ENCODE measurements around the gene WDR81. TPM values are rescaled to one million over a fixed set of nuclear protein-coding genes. Genes with fewer than 3 reads are reported as not detected.

Gene WDR81
- total and polyA plus RNA-seq, 2 donors (not counting 3 experiments of a cell fraction or from before 2014, with no cell fraction given) = 10.4 to 17.3 TPM

- no peaks in the 10 kb centered on the region for H3K9me1 ChIP-seq (replicated peaks; ENCODE audit: control insufficient read depth, extremely low read depth, insufficient read depth, low read length)
- no peaks in the 10 kb centered on the region for H4K20me1 ChIP-seq (replicated peaks; ENCODE audit: control insufficient read depth, extremely low read depth, insufficient read depth, low read length)
- no peak for DNase-seq (ENCODE audit: low read depth, low spot score)
- no peak overlapping the region for H3K4me2 ChIP-seq (ENCODE audit: insufficient read depth, low read length)
- no peak overlapping the region for H3K9ac ChIP-seq (replicated peaks; ENCODE audit: extremely low read depth, insufficient read depth, low read length)
- POLR2A ChIA-PET = interaction anchor here (1.9 kb wide), 1 partner anchor 57 kb away, joined by 6 read pairs; no protein-coding TSS in a partner anchor
- TF ChIP-seq MAX (IDR thresholded peaks at IDR 0.05; ENCODE audit: insufficient read depth, insufficient read length) = no peak
- no peak for TF ChIP-seq EZH2 (IDR thresholded peaks at IDR 0.05; ENCODE audit: borderline replicate concordance, low read depth, low read length, severe bottlenecking)
- TF ChIP-seq GATA2 (IDR thresholded peaks at IDR 0.05; ENCODE audit: insufficient read depth, insufficient read length, low read depth, low read length) = no peak
- TF ChIP-seq CTCF (IDR thresholded peaks at IDR 0.05; ENCODE audit: extremely low read depth in 1 of 2, insufficient read depth in 1 of 2, low read depth in 1 of 2, low read length in 2 of 2) = no peak
- no peak for TF ChIP-seq POLR2A (IDR thresholded peaks at IDR 0.05; ENCODE audit: low read depth, low read length)
- TF ChIP-seq FOS (IDR thresholded peaks at IDR 0.05; ENCODE audit: borderline replicate concordance, insufficient read depth, low read length) = no peak
- TF ChIP-seq JUN (IDR thresholded peaks at IDR 0.05; ENCODE audit: borderline replicate concordance, insufficient read depth, insufficient read length, low read depth) = no peak
- no peak for TF ChIP-seq MYC (IDR thresholded peaks at IDR 0.05; ENCODE audit: low read depth, low read length)
- no peak for TF ChIP-seq POLR2AphosphoS5 (IDR thresholded peaks at IDR 0.05; ENCODE audit: insufficient read depth, low read depth, low read length)
- H3K36me3 ChIP-seq (ENCODE audit: control insufficient read depth in 2 of 2, extremely low read depth in 1 of 2, insufficient read depth in 2 of 2, low read length in 2 of 2) = no peaks in the 10 kb centered on the region
- H3K4me1 ChIP-seq (ENCODE audit: control insufficient read depth, extremely low read depth, insufficient read depth, low read length) = no peaks in the 10 kb centered on the region
- H3K4me3 ChIP-seq (replicated peaks in 1 of 3; ENCODE audit: insufficient read depth in 1 of 3, low read depth in 1 of 3, low read length in 3 of 3) = no peak overlapping the region
- H2AFZ ChIP-seq (ENCODE audit: low read depth, low read length) = no peak overlapping the region
- BruUV-seq (replicated peaks) = no TSS peak
- no peak for FAIRE-seq
- dilution Hi-C loops (cut with MboI; ENCODE audit: extremely low pct_ligation_motif_present, low sequenced_read_pairs) = no loop called here
- H3K27me3 ChIP-seq (ENCODE audit: control insufficient read depth in 2 of 2, insufficient read depth in 2 of 2, low read length in 2 of 2) = no peaks in the 10 kb centered on the region
- CTCF ChIA-PET = interaction anchor here (1.0 to 2.1 kb wide), 5 partner anchors 10 to 52 kb away, joined by 3 to 10 read pairs (median 4); partner anchors contain the start of gene WDR81
- H3K9me3 ChIP-seq (replicated peaks; ENCODE audit: control insufficient read depth, insufficient read depth, low read length) = no peaks in the 10 kb centered on the region
- H3K27ac ChIP-seq (ENCODE audit: insufficient read depth, low read depth, low read length) = no peak overlapping the region
- intact Hi-C loops (cut with micrococcal nuclease) = no loop called here
- H3K79me2 ChIP-seq (ENCODE audit: control insufficient read depth, insufficient read depth, low read length) = no peaks in the 10 kb centered on the region
These were observed 49.2 kb downstream of the WDR81 start for GRCh38 chr17:1773696-1774181.

Measured in endothelial cell of umbilical vein (primary cell).